ENCODE results near the gene TMPO. TPM values are rescaled to one million over a fixed set of nuclear protein-coding genes. Genes with fewer than 3 reads are reported as not detected.

TMPO gene
- total and polyA plus RNA-seq, 4 donors: 10.9 to 175 (median 43.9) TPM

DNA sequence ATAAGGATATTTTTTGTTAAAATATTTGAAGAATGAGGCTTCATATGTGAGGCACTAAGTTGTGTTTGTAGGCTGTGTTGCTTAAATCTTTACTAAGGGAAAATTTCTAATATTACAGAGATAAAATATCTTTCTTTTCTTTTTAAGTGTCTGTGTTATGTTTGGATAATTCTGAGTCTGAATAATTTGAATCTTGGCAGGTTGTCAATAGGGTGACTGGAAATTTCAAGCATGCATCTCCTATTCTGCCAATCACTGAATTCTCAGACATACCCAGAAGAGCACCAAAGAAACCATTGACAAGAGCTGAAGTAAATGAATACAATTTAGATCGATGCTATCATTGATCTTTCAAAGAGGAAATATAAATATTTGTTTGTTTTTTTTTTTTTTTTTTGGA lies 29.4 kb downstream of the TMPO start:
- no peaks in the 10 kb centered on the region for H3K27me3 ChIP-seq (ENCODE audit: control insufficient read depth in 4 of 4, insufficient read depth in 4 of 4, low read length in 3 of 4)
- TF ChIP-seq, protein P1, sequence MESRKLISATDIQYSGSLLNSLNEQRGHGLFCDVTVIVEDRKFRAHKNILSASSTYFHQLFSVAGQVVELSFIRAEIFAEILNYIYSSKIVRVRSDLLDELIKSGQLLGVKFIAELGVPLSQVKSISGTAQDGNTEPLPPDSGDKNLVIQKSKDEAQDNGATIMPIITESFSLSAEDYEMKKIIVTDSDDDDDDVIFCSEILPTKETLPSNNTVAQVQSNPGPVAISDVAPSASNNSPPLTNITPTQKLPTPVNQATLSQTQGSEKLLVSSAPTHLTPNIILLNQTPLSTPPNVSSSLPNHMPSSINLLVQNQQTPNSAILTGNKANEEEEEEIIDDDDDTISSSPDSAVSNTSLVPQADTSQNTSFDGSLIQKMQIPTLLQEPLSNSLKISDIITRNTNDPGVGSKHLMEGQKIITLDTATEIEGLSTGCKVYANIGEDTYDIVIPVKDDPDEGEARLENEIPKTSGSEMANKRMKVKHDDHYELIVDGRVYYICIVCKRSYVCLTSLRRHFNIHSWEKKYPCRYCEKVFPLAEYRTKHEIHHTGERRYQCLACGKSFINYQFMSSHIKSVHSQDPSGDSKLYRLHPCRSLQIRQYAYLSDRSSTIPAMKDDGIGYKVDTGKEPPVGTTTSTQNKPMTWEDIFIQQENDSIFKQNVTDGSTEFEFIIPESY (IDR thresholded peaks at IDR 0.05): no peak
- TF ChIP-seq HNF4A (conservative IDR thresholded peaks at IDR 0.05): no peak
- TF ChIP-seq FOXA2 (IDR thresholded peaks at IDR 0.05): no peak
- TF ChIP-seq TAF1 (conservative IDR thresholded peaks at IDR 0.05): no peak
- no peak for TF ChIP-seq JUND (IDR thresholded peaks at IDR 0.05)
- TF ChIP-seq EGR1 (IDR thresholded peaks at IDR 0.05; ENCODE audit: low read depth in 2 of 2): no peak
- TF ChIP-seq, protein P2, sequence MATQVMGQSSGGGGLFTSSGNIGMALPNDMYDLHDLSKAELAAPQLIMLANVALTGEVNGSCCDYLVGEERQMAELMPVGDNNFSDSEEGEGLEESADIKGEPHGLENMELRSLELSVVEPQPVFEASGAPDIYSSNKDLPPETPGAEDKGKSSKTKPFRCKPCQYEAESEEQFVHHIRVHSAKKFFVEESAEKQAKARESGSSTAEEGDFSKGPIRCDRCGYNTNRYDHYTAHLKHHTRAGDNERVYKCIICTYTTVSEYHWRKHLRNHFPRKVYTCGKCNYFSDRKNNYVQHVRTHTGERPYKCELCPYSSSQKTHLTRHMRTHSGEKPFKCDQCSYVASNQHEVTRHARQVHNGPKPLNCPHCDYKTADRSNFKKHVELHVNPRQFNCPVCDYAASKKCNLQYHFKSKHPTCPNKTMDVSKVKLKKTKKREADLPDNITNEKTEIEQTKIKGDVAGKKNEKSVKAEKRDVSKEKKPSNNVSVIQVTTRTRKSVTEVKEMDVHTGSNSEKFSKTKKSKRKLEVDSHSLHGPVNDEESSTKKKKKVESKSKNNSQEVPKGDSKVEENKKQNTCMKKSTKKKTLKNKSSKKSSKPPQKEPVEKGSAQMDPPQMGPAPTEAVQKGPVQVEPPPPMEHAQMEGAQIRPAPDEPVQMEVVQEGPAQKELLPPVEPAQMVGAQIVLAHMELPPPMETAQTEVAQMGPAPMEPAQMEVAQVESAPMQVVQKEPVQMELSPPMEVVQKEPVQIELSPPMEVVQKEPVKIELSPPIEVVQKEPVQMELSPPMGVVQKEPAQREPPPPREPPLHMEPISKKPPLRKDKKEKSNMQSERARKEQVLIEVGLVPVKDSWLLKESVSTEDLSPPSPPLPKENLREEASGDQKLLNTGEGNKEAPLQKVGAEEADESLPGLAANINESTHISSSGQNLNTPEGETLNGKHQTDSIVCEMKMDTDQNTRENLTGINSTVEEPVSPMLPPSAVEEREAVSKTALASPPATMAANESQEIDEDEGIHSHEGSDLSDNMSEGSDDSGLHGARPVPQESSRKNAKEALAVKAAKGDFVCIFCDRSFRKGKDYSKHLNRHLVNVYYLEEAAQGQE (IDR thresholded peaks at IDR 0.05): no peak
- TF ChIP-seq RAD21 (IDR thresholded peaks at IDR 0.05): no peak
- TF ChIP-seq RXRA (IDR thresholded peaks at IDR 0.05): no peak
- TF ChIP-seq, protein P3, sequence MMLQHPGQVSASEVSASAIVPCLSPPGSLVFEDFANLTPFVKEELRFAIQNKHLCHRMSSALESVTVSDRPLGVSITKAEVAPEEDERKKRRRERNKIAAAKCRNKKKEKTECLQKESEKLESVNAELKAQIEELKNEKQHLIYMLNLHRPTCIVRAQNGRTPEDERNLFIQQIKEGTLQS (IDR thresholded peaks at IDR 0.05): no peak
- TF ChIP-seq NR2F2 (IDR thresholded peaks at IDR 0.05): no peak
- DNase-seq (ENCODE audit: low spot score): no peak
- WGBS: 36% methylated on average over 1 of the region's 1 CpG
- H3K27ac ChIP-seq (ENCODE audit: low read depth in 1 of 2, low read length in 2 of 2): no peak overlapping the region
- H3K4me1 ChIP-seq (ENCODE audit: control insufficient read depth in 4 of 4, insufficient read depth in 4 of 4, low read length in 3 of 4): no peaks in the 10 kb centered on the region
- no peak overlapping the region for H3K9ac ChIP-seq (ENCODE audit: low read depth in 1 of 2, low read length in 2 of 2)
- H3K36me3 ChIP-seq (ENCODE audit: control insufficient read depth in 4 of 4, insufficient read depth in 3 of 4, low read depth in 1 of 4, low read length in 3 of 4): peaks cover 0 to 40% (median 20%) of the 10 kb centered on the region in 4 donors
- H3K9me3 ChIP-seq (ENCODE audit: control insufficient read depth in 4 of 4, low read length in 3 of 4): no peaks in the 10 kb centered on the region
- no peak overlapping the region for H3K4me3 ChIP-seq (ENCODE audit: low read depth in 1 of 3, low read length in 3 of 3)

DNA sequence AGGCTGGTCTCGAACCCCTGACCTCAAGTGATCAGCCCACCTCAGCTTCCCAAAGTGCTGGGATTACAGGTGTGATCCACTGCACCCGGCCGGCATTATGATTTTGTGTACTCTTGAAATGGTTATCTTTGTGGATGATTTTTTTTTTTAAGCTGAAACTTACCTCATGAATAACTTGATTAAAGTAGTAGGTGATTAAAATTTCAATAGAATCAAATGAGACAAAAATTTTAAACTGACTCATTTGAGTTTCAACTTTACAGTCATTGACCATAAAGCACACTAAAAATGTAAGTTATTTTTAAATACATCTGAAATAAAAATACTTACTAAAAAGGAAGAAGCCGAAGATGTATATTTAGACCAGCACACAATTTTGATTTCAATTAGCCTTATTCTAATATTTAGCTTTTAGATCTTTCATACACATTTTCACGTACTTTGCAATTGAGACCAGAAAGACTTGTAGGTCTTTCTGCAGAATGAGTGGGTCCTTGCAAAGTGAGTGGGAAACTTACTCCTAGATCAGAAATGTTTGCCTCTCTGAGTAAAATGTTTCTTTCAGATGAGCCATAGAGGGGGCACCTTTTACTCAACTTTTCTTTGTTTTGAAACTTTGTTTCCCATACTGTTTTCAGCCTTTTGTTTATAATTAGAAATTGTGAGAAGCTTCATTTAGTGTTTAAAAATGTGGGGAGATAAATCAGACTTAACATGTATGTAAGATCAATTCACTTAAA lies 34.2 kb downstream of the TMPO start:
- Histone ChIP-seq H3K9me3 (ENCODE audit: control insufficient read depth in 4 of 4, low read length in 3 of 4) (no peaks in the 10 kb centered on the region), H3K36me3 (ENCODE audit: control insufficient read depth in 4 of 4, insufficient read depth in 3 of 4, low read depth in 1 of 4, low read length in 3 of 4) (peaks cover 0 to 33% (median 18%) of the 10 kb centered on the region in 4 donors), H3K9ac (ENCODE audit: low read depth in 1 of 2, low read length in 2 of 2) (no peak overlapping the region), H3K4me1 (ENCODE audit: control insufficient read depth in 4 of 4, insufficient read depth in 4 of 4, low read length in 3 of 4) (no peaks in the 10 kb centered on the region), H3K27me3 (ENCODE audit: control insufficient read depth in 4 of 4, insufficient read depth in 4 of 4, low read length in 3 of 4) (no peaks in the 10 kb centered on the region), H3K4me3 (ENCODE audit: low read depth in 1 of 3, low read length in 3 of 3) (no peak overlapping the region), H3K27ac (ENCODE audit: low read depth in 1 of 2, low read length in 2 of 2) (no peak overlapping the region)
- no peak for DNase-seq (ENCODE audit: low spot score)
- TF ChIP-seq HNF4G (IDR thresholded peaks at IDR 0.05): no peak
- TF ChIP-seq, protein P4, sequence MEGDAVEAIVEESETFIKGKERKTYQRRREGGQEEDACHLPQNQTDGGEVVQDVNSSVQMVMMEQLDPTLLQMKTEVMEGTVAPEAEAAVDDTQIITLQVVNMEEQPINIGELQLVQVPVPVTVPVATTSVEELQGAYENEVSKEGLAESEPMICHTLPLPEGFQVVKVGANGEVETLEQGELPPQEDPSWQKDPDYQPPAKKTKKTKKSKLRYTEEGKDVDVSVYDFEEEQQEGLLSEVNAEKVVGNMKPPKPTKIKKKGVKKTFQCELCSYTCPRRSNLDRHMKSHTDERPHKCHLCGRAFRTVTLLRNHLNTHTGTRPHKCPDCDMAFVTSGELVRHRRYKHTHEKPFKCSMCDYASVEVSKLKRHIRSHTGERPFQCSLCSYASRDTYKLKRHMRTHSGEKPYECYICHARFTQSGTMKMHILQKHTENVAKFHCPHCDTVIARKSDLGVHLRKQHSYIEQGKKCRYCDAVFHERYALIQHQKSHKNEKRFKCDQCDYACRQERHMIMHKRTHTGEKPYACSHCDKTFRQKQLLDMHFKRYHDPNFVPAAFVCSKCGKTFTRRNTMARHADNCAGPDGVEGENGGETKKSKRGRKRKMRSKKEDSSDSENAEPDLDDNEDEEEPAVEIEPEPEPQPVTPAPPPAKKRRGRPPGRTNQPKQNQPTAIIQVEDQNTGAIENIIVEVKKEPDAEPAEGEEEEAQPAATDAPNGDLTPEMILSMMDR (IDR thresholded peaks at IDR 0.05; ENCODE audit: low read depth, low read length, missing input control): no peak
- TF ChIP-seq RXRA (IDR thresholded peaks at IDR 0.05): no peak
- TF ChIP-seq, protein P5, sequence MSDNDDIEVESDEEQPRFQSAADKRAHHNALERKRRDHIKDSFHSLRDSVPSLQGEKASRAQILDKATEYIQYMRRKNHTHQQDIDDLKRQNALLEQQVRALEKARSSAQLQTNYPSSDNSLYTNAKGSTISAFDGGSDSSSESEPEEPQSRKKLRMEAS (IDR thresholded peaks at IDR 0.05): no peak
- no peak for TF ChIP-seq HNF4A (conservative IDR thresholded peaks at IDR 0.05)
- no peak for TF ChIP-seq TAF1 (conservative IDR thresholded peaks at IDR 0.05)
- TF ChIP-seq, protein P2 (IDR thresholded peaks at IDR 0.05): no peak
- no peak for TF ChIP-seq NR2F2 (IDR thresholded peaks at IDR 0.05)
- TF ChIP-seq, protein P3 (IDR thresholded peaks at IDR 0.05): no peak
- TF ChIP-seq GABPA (IDR thresholded peaks at IDR 0.05 in 1 of 2, conservative IDR thresholded peaks at IDR 0.05 in 1 of 2): no peak
- TF ChIP-seq EGR1 (IDR thresholded peaks at IDR 0.05; ENCODE audit: low read depth in 2 of 2): no peak
- TF ChIP-seq RAD21 (IDR thresholded peaks at IDR 0.05): no peak
- no peak for TF ChIP-seq JUND (IDR thresholded peaks at IDR 0.05)
- WGBS: 94% methylated on average over 5 of the region's 5 CpGs
